ENCODE results near the gene POU6F2. TPM values are rescaled to one million over a fixed set of nuclear protein-coding genes. Genes with fewer than 3 reads are reported as not detected.

Gene POU6F2
- total RNA-seq, 1 experiment from 2014 or later, result not detected

DNA sequence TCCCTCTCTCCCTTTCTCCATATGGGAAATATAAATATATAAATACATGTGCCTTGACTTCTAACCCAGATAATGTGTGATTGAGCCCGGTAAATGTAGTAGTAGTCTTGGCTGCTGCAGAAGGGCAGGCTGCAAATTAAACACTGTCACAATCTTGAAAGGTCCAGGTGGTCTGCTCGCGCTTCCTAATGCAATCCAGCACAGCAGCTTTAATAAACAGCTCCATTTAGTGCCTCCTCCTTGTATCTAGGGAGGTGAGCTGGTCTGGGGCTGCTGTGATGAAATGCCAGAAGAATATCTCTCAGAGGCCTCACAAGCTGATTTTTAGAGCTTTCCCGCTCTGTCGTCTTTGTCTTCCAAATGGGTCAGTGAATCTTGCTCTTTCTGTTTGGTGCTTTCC is 782 bp downstream of the POU6F2 start:
- Histone ChIP-seq H3K79me2 (ENCODE audit: low read length) (no peaks in the 10 kb centered on the region), H3K9ac (ENCODE audit: low read length) (no peak overlapping the region), H3K4me1 (ENCODE audit: insufficient read depth, low read length) (no peaks in the 10 kb centered on the region), H4K20me1 (ENCODE audit: low read length) (no peaks in the 10 kb centered on the region), H3F3A (ENCODE audit: low read length, unreplicated experiment) (no peaks in the 10 kb centered on the region), H3K9me2 (replicated peaks; ENCODE audit: low read length) (no peaks in the 10 kb centered on the region), H3K4me3 (ENCODE audit: low read length) (no peak overlapping the region), H3K36me3 (ENCODE audit: low read depth, low read length) (no peaks in the 10 kb centered on the region), H3K27me3 (ENCODE audit: low read length) (peaks cover 72% of the 10 kb centered on the region), H3K27ac (ENCODE audit: low read length) (no peak overlapping the region), H3K4me2 (ENCODE audit: low read length) (no peak overlapping the region), H3K9me3 (ENCODE audit: low read length) (no peaks in the 10 kb centered on the region), H2AFZ (ENCODE audit: low read length) (no peak overlapping the region)
- ChIA-PET CTCF (no interaction called here), POLR2A (ENCODE audit: unreplicated experiment) (interaction anchor here (0.8 kb wide), 1 partner anchor 182 kb away, joined by 4 read pairs; no protein-coding TSS in a partner anchor)
- ATAC-seq (no peak), DNase-seq (no peak)
- BruUV-seq (replicated peaks), result no TSS peak
- TF ChIP-seq, protein P1, sequence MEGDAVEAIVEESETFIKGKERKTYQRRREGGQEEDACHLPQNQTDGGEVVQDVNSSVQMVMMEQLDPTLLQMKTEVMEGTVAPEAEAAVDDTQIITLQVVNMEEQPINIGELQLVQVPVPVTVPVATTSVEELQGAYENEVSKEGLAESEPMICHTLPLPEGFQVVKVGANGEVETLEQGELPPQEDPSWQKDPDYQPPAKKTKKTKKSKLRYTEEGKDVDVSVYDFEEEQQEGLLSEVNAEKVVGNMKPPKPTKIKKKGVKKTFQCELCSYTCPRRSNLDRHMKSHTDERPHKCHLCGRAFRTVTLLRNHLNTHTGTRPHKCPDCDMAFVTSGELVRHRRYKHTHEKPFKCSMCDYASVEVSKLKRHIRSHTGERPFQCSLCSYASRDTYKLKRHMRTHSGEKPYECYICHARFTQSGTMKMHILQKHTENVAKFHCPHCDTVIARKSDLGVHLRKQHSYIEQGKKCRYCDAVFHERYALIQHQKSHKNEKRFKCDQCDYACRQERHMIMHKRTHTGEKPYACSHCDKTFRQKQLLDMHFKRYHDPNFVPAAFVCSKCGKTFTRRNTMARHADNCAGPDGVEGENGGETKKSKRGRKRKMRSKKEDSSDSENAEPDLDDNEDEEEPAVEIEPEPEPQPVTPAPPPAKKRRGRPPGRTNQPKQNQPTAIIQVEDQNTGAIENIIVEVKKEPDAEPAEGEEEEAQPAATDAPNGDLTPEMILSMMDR (conservative IDR thresholded peaks at IDR 0.05; ENCODE audit: low read depth, low read length), result no peak
- TF ChIP-seq EZH2phosphoT487 (IDR thresholded peaks at IDR 0.05; ENCODE audit: borderline replicate concordance, low read length) (no peak), EZH2 (IDR thresholded peaks at IDR 0.05; ENCODE audit: low read length, unreplicated experiment) (no peak)
- intact Hi-C loops (cut with micrococcal nuclease), result no loop called here

DNA sequence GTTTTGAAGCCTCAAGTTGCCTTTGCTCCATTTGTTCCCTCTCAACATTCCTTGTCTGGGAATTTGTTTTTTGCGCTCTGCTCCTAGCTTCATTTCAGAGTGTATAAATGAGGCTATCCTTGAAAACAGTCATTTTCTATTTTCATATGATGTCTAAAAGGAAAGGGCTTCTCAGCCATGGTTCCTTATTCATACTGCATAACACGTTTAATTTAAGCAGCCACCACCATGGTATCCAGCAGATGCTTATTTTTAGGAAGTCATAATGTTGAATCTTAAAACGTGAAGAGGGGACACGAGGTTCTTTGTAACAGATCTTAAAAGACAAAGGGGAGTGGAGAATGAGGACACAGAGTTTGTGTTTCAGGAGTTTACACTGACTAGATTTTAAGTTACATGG is 14.5 kb downstream of the POU6F2 start:
- no TSS peak for BruUV-seq (replicated peaks)
- CTCF ChIA-PET, result interaction anchor here (0.6 kb wide), 1 partner anchor 501 kb away, joined by 3 read pairs; no protein-coding TSS in a partner anchor

DNA sequence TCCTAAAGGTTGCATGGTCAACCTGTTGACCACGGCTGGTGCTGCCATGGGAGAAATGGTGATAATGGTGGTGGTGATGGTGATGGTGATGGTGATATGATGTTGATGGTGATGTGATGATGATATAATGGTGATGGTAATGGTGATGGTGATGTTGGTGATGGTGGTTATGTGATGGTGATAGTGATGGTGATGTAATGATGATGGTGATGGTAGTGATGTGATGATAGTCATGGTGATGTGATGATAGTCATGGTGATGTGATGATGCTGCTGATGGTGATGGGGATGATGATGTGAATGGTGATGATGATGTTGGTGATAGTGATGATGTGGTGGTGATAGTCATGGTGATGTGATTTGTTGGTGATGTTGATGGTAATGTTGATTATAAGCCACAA is 23.9 kb downstream of the POU6F2 start:
- Histone ChIP-seq H3K27ac (ENCODE audit: low read length) (no peak overlapping the region), H3K36me3 (ENCODE audit: low read depth, low read length) (no peaks in the 10 kb centered on the region), H3K79me2 (ENCODE audit: low read length) (no peaks in the 10 kb centered on the region), H3K4me1 (ENCODE audit: insufficient read depth, low read length) (no peaks in the 10 kb centered on the region), H3K9me3 (ENCODE audit: low read length) (no peaks in the 10 kb centered on the region), H3K9ac (ENCODE audit: low read length) (no peak overlapping the region), H3K4me3 (ENCODE audit: low read length) (no peak overlapping the region), H3K9me2 (replicated peaks; ENCODE audit: low read length) (no peaks in the 10 kb centered on the region), H3K27me3 (ENCODE audit: low read length) (peaks cover 39% of the 10 kb centered on the region), H3F3A (ENCODE audit: low read length, unreplicated experiment) (no peaks in the 10 kb centered on the region), H4K20me1 (ENCODE audit: low read length) (no peaks in the 10 kb centered on the region), H3K4me2 (ENCODE audit: low read length) (no peak overlapping the region), H2AFZ (ENCODE audit: low read length) (no peak overlapping the region)
- TF ChIP-seq, protein P1 (conservative IDR thresholded peaks at IDR 0.05; ENCODE audit: low read depth, low read length), result no peak
- TF ChIP-seq EZH2 (IDR thresholded peaks at IDR 0.05; ENCODE audit: low read length, unreplicated experiment), result no peak
- no peak for TF ChIP-seq EZH2phosphoT487 (IDR thresholded peaks at IDR 0.05; ENCODE audit: borderline replicate concordance, low read length)
- no peak for DNase-seq
- CTCF ChIA-PET, result no interaction called here
- no TSS peak for BruUV-seq (replicated peaks)
- intact Hi-C loops (cut with micrococcal nuclease), result no loop called here
- no peak for ATAC-seq
- POLR2A ChIA-PET (ENCODE audit: unreplicated experiment), result no interaction called here

More for the DNA sequence above, 14.5 kb downstream of the POU6F2 start:
- no peak for DNase-seq
- no peak overlapping the region for H2AFZ ChIP-seq (ENCODE audit: low read length)
- H3K27ac ChIP-seq (ENCODE audit: low read length), result no peak overlapping the region
- no peaks in the 10 kb centered on the region for H4K20me1 ChIP-seq (ENCODE audit: low read length)
- H3K79me2 ChIP-seq (ENCODE audit: low read length), result no peaks in the 10 kb centered on the region
- no peaks in the 10 kb centered on the region for H3K36me3 ChIP-seq (ENCODE audit: low read depth, low read length)
- ATAC-seq, result no peak
- no peaks in the 10 kb centered on the region for H3K9me3 ChIP-seq (ENCODE audit: low read length)
- H3K9me2 ChIP-seq (replicated peaks; ENCODE audit: low read length), result no peaks in the 10 kb centered on the region
- H3K9ac ChIP-seq (ENCODE audit: low read length), result no peak overlapping the region
- no peak overlapping the region for H3K4me2 ChIP-seq (ENCODE audit: low read length)
- peaks cover 84% of the 10 kb centered on the region for H3K27me3 ChIP-seq (ENCODE audit: low read length)
- H3K4me3 ChIP-seq (ENCODE audit: low read length), result no peak overlapping the region
- no peaks in the 10 kb centered on the region for H3K4me1 ChIP-seq (ENCODE audit: insufficient read depth, low read length)
- H3F3A ChIP-seq (ENCODE audit: low read length, unreplicated experiment), result no peaks in the 10 kb centered on the region
- POLR2A ChIA-PET (ENCODE audit: unreplicated experiment), result no interaction called here
- no peak for TF ChIP-seq EZH2phosphoT487 (IDR thresholded peaks at IDR 0.05; ENCODE audit: borderline replicate concordance, low read length)
- TF ChIP-seq, protein P1 (conservative IDR thresholded peaks at IDR 0.05; ENCODE audit: low read depth, low read length), result no peak
- no peak for TF ChIP-seq EZH2 (IDR thresholded peaks at IDR 0.05; ENCODE audit: low read length, unreplicated experiment)
- intact Hi-C loops (cut with micrococcal nuclease), result no loop called here

All from PC-3 (cell line).